Ishikawa (cell line): ENCODE results near the gene CEP131.

Source experiments
- FOXM1 ChIP-seq: IDR thresholded peaks from 2 replicates; pipeline ENCODE4 v1.6.1; 2012; ENCODE audit warnings: low read depth, borderline replicate concordance
- REST ChIP-seq: IDR thresholded peaks from 2 replicates; pipeline ENCODE4 v1.6.1; 2012; ENCODE audit warnings: low read depth, mild to moderate bottlenecking
- TAF1 ChIP-seq: IDR thresholded peaks from 2 replicates; pipeline ENCODE4 v1.6.1; 2012; ENCODE audit warnings: low read depth, mild to moderate bottlenecking
- YY1 ChIP-seq: IDR thresholded peaks from 2 replicates; pipeline ENCODE4 v1.6.1; 2012; ENCODE audit warnings: low read depth

GRCh38 chr17:81183807-81184206, 39.0 kb downstream of the CEP131 start:
- no peak for TF ChIP-seq YY1
- TF ChIP-seq TAF1 = no peak
- TF ChIP-seq REST = no peak
- no peak for TF ChIP-seq FOXM1
